Measurements from ENCODE around the gene DHDH. TPM values are rescaled to one million over a fixed set of nuclear protein-coding genes. Genes with fewer than 3 reads are reported as not detected.
"Not testable (repeated sequence)": the region's sequence is repeated elsewhere in the genome, so short reads cannot be mapped to it uniquely, and the experiment has no call there.

DHDH gene
- total RNA-seq, 4 donors from 2014 or later: 0.57 TPM; not detected in 3

- WGBS: 84% methylated on average over 14 of the region's 14 CpGs
- Histone ChIP-seq H3K4me3 (no peak overlapping the region), H3K36me3 (peaks cover 38 to 92% (median 87%) of the 10 kb centered on the region in 4 donors), H3K27me3 (no peaks in the 10 kb centered on the region), H3K27ac (replicated peaks in 1 of 4) (peak overlapping the region; percentile 9 to 65 (median 22)), H3K4me1 (peaks cover 6 to 16% (median 12%) of the 10 kb centered on the region in 4 donors), H3K9me3 (no peaks in the 10 kb centered on the region)
- no peak for DNase-seq (ENCODE audit: extremely low spot score)
- intact Hi-C loops (cut with DNase I): no loop called here
- TF ChIP-seq POLR2A (IDR thresholded peaks at IDR 0.05; ENCODE audit: low read depth) (no peak), CTCF (IDR thresholded peaks at IDR 0.05) (no peak)
Observed at GRCh38 chr19:48907671-48908070, 25.8 kb upstream of the DHDH start.

GRCh38 chr19:48909424-48910077, 23.9 kb upstream of the DHDH start:
- H3K9me3 ChIP-seq; intact Hi-C loops (cut with DNase I); DNase-seq (ENCODE audit: extremely low spot score); H3K4me3 ChIP-seq; H3K27me3 ChIP-seq: not testable (repeated sequence)
- 95% methylated on average over 11 of the region's 11 CpGs for WGBS
- H3K36me3 ChIP-seq: peaks cover 55 to 99% (median 99%) of the 10 kb centered on the region in 4 donors
- H3K27ac ChIP-seq (replicated peaks in 1 of 4): peak overlapping the region in 2 of 4 donors; percentile 20 to 26
- H3K4me1 ChIP-seq: peaks cover 0 to 10% (median 2%) of the 10 kb centered on the region in 4 donors

GRCh38 chr19:48910803-48911202, 22.7 kb upstream of the DHDH start:
- Histone ChIP-seq H3K4me1 (peaks cover 0 to 10% (median 2%) of the 10 kb centered on the region in 4 donors), H3K27me3 (no peaks in the 10 kb centered on the region), H3K27ac (replicated peaks in 1 of 4) (no peak overlapping the region), H3K36me3 (peaks cover 61 to 99% (median 98%) of the 10 kb centered on the region in 4 donors), H3K4me3 (no peak overlapping the region), H3K9me3 (no peaks in the 10 kb centered on the region)
- WGBS: 94% methylated on average over 2 of the region's 2 CpGs
- intact Hi-C loops (cut with DNase I): no loop called here
- DNase-seq (ENCODE audit: extremely low spot score): no peak
- no peak for TF ChIP-seq POLR2AphosphoS5 (IDR thresholded peaks at IDR 0.05)

- 86% methylated on average over 9 of the region's 9 CpGs for WGBS
- Histone ChIP-seq H3K9me3 (no peaks in the 10 kb centered on the region), H3K4me1 (peaks cover 0 to 8% (median under 1%) of the 10 kb centered on the region in 4 donors), H3K27ac (replicated peaks in 1 of 4) (no peak overlapping the region), H3K36me3 (peaks cover 70 to 100% (median 98%) of the 10 kb centered on the region in 4 donors), H3K4me3 (no peak overlapping the region), H3K27me3 (no peaks in the 10 kb centered on the region)
- TF ChIP-seq POLR2A (IDR thresholded peaks at IDR 0.05; ENCODE audit: low read depth) (no peak), CTCF (IDR thresholded peaks at IDR 0.05) (no peak), EP300 (IDR thresholded peaks at IDR 0.05) (no peak), POLR2AphosphoS5 (IDR thresholded peaks at IDR 0.05) (no peak)
- no peak for DNase-seq (ENCODE audit: extremely low spot score)
- intact Hi-C loops (cut with DNase I): no loop called here
Observed at GRCh38 chr19:48913114-48913889, 20.2 kb upstream of the DHDH start.

GRCh38 chr19:48914181-48914580, 19.3 kb upstream of the DHDH start:
- Histone ChIP-seq H3K4me3 (no peak overlapping the region), H3K9me3 (no peaks in the 10 kb centered on the region), H3K36me3 (peaks cover 65 to 100% (median 98%) of the 10 kb centered on the region in 4 donors), H3K27ac (replicated peaks in 1 of 4) (no peak overlapping the region), H3K27me3 (no peaks in the 10 kb centered on the region), H3K4me1 (peaks cover 0 to 5% (median 0%) of the 10 kb centered on the region in 4 donors)
- no peak for DNase-seq (ENCODE audit: extremely low spot score)
- WGBS: 91% methylated on average over 7 of the region's 8 CpGs
- intact Hi-C loops (cut with DNase I): no loop called here
- no peak for TF ChIP-seq EP300 (IDR thresholded peaks at IDR 0.05)
- TF ChIP-seq POLR2A (IDR thresholded peaks at IDR 0.05; ENCODE audit: low read depth): no peak
- TF ChIP-seq POLR2AphosphoS5 (IDR thresholded peaks at IDR 0.05): no peak
- no peak for TF ChIP-seq CTCF (IDR thresholded peaks at IDR 0.05)

All from esophagus muscularis mucosa (tissue), 4 donors.